Right hindlimb (tissue), 1 donor: ENCODE data around the gene UCK2.
"Not testable (repeated sequence)": the region's sequence is repeated elsewhere in the genome, so short reads cannot be mapped to it uniquely, and the experiment has no call there.

Experiments used
- DNase-seq: peaks from one replicate; pipeline ENCODE4 v3.0.0-alpha.2; 2018

UCK2 gene

GRCh38 chr1:165827268-165828102 lies at the start of gene UCK2:
UCK2 (plus strand) TSS chr1:165827614; CDS start chr1:165827834, 220 bp downstream.
- DNase-seq, result peak; percentile 83

DNA sequence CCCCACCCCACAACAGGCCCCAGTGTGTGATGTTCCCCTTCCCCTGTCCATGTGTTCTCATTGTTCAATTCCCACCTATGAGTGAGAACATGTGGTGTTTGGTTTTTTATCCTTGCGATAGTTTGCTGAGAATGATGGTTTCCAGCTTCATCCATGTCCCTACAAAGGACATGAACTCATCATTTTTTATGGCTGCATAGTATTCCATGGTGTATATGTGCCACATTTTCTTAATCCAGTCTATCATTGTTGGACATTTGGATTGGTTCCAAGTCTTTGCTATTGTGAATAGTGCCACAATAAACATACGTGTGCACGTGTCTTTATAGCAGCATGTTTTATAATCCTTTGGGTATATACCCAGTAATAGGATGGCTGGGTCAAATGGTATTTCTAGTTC lies 49.2 kb upstream of the UCK2 start:
- not testable (repeated sequence) for DNase-seq

DNA sequence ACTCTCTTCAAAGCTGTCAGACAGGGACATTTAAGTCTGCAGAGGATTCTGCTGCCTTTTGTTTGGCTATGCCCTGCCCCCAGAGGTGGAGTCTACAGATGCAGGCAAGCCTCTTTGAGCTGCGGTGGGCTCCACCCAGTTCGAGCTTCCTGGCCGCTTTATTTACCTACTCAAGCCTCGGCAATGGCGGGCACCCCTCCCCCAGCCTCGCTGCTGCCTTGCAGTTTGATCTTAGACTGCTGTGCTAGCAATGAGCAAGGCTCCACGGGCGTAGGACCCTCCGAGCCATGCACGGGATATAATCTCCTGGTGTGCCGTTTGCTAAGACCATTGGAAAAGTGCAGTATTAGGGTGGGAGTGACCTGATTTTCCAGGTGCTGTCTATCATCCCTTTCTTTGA lies 43.9 kb upstream of the UCK2 start:
- not testable (repeated sequence) for DNase-seq

DNA sequence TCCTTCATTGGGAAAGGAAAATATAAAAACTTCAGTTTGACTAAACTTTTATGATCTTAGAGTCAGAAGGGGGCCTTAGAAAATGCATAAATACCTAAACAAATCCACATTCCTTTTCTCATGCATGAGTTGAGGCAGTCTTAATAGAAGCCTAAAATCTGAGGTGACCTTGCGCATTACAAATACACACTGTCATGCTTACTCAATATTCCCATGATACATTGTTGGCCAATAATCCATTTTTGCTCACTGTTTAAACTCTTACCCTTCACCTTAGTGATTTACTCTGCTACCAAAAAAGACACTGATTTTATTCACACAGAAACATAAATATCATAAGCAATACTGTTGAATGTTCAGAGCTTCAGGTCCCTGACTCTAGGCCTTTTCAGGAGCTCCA lies 39.7 kb upstream of the UCK2 start:
- no peak for DNase-seq

- no peak for DNase-seq
Measured at GRCh38 chr1:165793951-165794350, 33.5 kb upstream of the UCK2 start.

GRCh38 chr1:165795894-165796293 lies 31.5 kb upstream of the UCK2 start:
- no peak for DNase-seq

DNA sequence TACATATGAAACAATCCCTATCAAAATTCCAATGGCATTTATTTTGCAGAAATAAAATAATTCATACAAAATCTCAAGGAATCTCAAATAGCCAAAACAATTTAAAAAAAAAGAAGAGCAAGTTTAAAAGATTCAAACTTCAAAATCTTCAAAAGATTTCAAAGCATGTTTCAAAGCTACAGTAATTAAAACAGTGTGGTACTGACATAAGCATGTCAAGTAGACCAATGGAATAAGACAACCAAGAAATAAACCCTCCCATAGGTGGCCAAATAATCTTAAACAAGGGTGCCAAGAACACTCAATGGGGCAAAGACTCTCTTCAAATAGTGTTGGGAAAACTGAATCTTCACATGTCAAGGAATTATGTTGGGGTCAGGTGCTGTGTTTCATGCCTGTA lies 28.0 kb upstream of the UCK2 start:
- no peak for DNase-seq

DNA sequence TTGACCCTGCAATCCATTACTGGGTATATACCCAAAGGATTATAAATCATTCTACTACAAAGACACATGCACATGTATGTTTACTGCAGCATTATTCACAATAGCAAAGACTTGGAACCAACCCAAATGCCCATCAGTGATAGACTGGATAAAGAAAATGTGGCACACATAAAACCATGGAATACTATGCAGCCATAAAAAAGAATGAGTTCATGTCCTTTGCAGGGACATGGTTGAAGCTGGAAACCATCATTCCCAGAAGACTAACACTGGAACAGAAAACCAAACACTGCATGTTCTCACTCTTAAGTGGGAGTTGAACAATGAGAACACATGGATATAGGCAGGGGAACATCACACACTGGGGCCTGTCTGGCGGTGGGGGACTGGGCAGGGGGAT lies 22.9 kb upstream of the UCK2 start:
- DNase-seq, result not testable (repeated sequence)

GRCh38 chr1:165807613-165808012 lies 19.8 kb upstream of the UCK2 start:
- DNase-seq, result no peak

GRCh38 chr1:165815725-165816124 lies 11.7 kb upstream of the UCK2 start:
- no peak for DNase-seq

DNA sequence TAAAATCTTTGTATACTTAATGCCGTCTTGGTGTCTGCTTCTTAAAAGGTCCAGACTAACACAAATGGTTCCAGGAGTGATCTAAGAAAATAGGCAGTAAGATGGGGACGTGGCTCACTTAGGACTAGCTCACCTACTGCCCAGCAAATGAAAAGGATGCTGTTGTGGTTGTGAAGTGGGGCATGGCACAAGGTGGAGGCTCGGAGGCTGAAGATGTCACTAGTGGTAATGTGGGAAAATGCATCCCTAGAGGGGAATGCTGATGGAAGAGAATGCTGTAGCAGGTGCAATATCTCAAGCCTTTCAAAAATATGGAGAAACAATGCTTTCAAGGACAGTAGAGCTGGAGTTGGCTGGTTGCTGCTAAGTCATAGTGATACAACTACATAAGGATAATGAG lies 11.3 kb upstream of the UCK2 start:
- DNase-seq, result no peak

- no peak for DNase-seq
Measured at GRCh38 chr1:165816826-165817497, 10.5 kb upstream of the UCK2 start.

GRCh38 chr1:165823552-165824268 lies 3.7 kb upstream of the UCK2 start:
- DNase-seq, result no peak

DNA sequence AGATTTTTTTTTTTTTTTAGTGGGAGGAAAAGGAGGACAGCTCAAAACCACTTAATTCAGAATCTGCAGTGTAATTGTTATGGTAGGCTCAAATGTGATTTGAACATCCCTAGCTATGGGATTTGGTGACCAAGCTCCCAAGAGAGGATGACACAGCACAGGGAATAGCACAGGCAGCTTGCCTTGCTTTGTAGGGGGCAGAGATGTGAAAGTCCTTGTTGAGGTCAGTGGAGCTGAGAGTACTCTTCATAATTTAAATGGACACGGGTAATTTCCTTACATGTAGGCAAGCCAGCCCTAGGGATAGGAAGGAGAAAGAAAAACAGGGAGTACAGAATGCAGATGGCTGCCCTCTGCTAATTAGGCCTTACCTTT lies 3.2 kb upstream of the UCK2 start:
- DNase-seq, result no peak

DNA sequence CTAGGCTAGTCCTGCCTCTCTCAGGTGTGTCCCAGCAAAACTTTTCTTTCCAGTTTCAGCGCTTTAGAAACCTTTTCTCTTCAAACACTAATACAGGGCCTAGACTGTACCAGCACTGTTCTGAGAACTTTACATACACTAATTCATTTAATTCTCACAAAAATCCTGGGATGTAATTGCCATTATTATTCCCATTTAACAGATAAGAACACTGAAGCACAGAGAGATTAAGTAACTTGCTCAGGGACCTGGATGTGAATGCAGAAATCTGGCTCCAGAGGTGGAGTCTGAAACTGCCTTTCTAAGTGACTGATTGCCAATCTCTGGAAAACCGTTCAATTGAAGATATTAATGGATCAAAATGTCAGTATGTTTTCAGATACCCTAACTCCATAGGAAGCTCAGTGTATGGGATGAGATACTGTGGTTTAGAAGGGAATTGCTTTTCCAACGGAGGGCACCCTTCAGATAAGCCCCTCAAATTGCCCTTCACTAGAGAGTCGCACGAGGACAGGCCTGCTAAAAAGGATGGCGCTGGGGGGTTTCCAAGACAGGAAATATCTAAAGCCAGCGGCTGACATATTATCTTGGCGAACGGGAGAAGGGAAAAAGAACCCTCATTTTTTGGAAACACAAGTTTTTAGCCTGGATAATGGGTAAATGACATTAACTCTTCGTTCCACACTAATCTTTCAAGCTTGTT lies 698 bp upstream of the UCK2 start:
- DNase-seq, result peak; percentile 44

- DNase-seq, result peak; percentile 72
Measured at GRCh38 chr1:165828103-165828668, 772 bp downstream of the UCK2 start.

DNA sequence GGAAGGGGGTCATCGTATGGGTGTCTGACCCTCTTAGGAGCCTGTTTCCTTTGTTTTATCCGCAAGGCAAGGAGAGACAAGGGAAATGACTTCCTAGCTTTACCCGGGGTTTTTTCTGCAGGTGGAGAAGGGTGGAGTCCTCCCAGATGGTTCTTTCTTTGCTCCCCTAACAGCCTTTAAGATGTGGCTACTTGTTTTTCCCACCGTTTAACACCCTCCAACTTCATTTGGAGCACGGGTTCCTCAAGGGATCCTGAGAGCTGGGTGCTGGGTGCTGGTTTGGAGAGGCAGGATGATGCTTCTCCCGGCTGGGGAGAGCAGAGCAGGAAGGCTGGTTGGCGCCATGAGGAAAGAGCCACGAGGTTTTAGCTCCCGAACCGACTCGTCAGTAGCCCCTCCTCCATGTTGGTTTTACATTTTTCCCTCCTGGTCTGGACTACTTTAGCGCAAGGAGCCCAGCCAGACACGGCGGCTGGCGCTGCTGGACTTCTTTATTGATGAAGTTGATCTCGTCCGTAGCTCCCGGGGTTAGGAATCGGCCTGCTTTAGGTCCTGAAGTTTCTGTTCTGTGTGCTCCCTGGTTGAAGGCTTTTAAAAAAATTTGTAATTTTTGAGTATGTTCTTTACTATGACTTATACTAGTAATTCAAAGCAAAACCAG lies 1.4 kb downstream of the UCK2 start:
- DNase-seq, result peak; percentile 71

DNA sequence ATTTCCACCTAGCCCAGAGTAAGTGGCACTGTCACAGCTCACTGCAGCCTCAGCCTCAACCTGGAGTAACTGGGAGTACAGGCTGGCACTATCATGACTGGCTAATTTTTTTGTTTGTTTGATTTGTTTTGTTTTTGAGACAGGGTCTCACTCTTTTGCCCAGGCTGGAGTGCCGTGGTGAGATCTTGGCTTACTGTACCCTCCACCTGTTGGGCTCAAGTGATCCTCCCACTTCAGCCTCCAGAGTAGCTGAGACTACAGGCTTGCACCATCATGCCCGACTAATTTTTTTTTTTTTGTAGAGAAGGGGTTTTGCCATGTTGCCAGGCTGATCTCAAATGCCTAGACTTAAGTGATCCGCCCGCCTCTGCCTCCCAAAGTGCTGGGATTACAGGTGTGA lies 2.5 kb downstream of the UCK2 start:
- DNase-seq, result no peak

GRCh38 chr1:165831146-165831545 lies 3.7 kb downstream of the UCK2 start:
- no peak for DNase-seq

- no peak for DNase-seq
Measured at GRCh38 chr1:165832902-165833301, 5.5 kb downstream of the UCK2 start.

DNA sequence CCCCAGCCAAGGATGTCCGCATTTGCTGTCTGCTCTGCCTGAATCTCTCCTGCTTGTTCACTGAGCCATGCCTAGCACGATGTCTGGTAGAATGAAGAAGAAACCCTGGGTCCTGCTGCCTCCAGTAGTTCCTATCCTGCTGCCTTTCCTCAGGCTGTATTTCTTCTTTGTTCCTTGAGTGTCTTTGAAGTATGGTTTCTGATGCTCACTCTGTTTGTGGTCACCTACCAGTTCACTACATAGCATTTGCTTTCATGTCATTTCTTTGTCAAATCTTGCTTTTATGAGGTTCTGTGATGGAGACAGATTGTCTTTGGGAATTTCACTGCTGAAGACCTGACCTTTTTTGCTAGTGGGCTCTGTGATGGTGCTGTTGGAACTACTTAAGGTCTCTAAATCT lies 5.9 kb downstream of the UCK2 start:
- DNase-seq, result no peak

DNA sequence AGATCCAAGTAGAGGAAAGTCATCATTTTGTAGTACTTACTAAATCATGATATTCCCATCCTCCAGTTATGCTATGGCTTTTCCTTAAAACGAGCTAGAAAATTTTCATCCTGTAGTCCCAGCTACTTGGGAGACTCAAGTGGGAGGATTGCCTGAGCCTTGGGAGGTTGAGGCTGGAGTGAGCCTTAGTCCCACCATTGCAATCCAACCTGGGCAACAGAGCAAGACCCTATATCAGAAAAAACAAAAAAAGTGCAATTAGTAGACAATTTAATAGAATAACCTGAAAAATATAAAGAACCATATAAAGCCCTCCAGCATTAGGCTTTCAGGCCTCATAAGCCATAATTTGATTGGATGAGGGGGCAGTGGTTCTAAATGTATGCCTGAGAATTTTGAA lies 6.8 kb downstream of the UCK2 start:
- no peak for DNase-seq
